DMS79 (cell line): ENCODE data around the gene HHAT.

Experiments
- DNase-seq: peaks from one replicate; lab custom pipeline; 2025; lab: John Stamatoyannopoulos, UW

HHAT gene

DNA sequence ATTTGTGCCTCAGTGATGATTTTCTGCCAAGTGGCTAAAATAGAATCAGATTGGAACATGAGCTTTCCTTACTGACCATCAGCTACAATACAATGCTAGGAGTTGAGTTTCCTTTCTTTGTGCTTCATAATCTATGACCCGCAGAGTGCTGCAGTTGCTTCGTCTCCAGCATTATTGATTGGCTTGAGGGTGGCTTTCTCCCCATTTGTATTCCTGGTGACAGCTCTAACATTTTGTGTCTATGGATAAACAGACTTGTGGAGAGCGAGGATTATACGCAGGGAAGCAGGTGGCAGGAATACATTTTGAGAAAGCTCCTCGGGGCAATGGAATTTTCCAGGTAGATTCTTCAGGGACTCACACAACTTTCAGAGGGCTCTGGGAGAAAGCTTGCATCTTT, 223.2 kb downstream of the HHAT start:
- no peak for DNase-seq

DNA sequence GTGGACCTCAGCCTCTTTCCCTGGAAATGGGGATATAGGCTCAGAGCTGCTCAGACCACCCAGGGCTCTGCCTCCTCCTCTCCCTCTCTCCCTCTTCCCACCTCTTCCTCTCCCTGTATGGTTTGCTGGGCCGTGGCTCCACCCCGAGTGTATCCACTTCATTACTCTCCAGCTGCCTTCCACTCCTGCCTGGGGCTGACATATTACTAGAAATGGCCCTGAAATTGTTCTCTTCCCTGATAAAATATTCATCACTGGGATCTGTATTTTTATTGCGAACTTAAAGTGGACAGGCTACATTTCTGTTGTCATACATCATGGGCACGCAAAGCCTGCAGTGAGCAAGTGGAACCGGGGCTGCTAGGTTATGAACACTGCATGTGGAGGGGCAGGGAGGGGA, 225.0 kb downstream of the HHAT start:
- DNase-seq = no peak

GRCh38 chr1:210554382-210554781, 225.7 kb downstream of the HHAT start:
- DNase-seq = no peak

- DNase-seq = no peak
Measured at GRCh38 chr1:210556475-210556874, 227.8 kb downstream of the HHAT start.

- no peak for DNase-seq
Measured at GRCh38 chr1:210557426-210558077, 228.8 kb downstream of the HHAT start.

DNA sequence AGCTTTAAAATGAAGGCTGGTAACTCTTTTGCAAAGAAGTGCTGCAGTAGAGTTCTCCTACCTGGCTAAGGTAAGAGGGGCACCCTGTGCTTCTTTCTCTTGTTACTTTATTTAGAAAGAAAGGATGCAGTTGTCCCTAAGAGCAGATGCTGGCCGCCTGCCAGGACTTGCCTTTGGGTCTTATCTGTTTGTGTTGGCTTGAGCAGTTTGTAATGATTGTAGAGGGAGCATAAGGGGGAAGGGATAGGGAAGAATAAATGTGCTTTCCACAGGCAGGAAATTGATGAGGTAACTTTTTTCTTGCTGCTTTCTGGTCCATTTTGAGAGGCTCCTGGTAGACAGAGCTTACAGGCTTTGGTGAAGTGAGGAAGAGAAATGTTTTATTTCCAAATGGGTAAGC, 229.6 kb downstream of the HHAT start:
- peak; percentile 49 for DNase-seq

- no peak for DNase-seq
Measured at GRCh38 chr1:210565306-210565705, 236.6 kb downstream of the HHAT start.

- no peak for DNase-seq
Measured at GRCh38 chr1:210568631-210569030, 239.9 kb downstream of the HHAT start.

DNA sequence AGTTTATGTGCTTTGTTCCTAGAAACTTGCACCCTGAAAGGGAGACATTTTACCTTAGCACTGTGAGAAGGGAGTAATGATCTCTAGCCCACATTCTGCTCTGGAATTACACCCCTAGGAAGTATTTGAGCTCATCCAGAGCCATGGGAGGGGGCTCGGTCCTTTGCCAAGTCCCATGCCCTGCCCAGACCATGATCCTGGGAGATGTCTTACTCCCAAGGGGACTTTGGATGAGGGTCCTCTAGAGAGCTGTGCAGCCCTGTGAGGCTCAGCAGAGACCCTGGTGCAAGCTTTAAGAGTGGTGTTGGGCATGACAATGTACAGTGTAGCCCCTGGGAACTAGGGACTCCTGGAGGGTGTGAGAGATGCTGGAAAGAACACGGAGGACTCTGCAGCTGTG, 241.4 kb downstream of the HHAT start:
- DNase-seq = no peak

DNA sequence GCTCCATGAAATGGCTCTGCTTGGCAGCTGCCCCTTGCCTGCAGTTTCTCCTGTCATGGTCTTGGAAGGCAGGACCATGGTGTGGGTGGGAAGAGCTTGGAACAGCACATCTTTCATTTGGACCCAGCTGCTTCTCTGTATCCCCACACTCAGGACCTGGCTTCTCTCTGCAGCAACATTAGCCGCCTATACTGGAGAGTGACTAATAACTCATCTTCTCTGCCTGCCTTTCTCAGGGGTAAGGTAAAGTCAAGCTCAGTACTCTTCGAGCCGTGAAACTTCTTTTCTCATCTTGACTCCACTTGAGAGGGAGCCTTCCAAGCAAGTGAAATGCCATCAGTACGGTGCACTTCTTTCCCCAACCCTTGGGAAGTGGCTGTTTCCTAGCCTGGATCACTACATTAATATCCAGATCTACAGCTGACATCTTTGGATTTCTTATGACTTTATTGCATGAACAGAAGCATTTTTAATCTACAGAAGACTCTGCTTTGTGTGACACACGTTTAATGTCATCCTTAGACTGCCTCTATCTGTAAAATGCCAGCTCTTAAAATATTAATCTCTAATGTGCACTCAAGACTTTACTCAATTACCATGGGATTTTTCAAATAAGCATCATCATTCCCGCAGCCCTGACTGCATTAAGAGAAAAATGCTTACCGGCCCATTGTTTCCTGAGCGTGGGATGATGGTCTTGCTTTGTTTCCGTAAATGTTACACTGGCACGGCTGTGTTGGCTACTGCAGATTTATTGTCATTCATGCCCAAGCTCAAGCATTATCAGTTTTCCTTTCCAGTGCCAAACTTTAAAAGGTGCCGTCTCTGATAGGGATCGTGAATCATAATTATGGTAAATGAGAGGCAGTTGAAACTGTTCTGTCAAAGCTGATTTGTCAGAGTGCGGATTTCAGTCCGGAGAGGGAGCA, 242.9 kb downstream of the HHAT start:
- DNase-seq = no peak

DNA sequence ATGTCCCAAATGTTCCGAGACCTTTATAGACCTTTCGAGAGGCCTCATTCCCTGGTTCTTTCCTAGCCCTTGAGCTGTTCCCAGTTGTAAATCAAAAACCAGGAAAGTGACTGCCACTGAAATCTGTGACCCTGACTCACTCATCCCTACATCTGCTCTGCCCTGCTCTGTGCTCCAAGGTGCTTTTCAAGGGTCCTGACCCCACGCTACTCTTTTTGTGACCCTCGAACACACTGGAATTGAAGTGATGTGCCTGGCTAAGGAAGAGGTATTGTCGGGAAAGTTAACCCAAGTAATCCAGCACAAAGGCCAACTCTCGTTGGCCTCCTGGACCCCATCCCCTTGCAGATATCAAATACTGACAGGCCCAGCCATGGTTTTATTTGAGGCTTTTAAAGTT, 244.4 kb downstream of the HHAT start:
- DNase-seq = no peak

- DNase-seq = no peak
Measured at GRCh38 chr1:210582205-210582970, 253.7 kb downstream of the HHAT start.

DNA sequence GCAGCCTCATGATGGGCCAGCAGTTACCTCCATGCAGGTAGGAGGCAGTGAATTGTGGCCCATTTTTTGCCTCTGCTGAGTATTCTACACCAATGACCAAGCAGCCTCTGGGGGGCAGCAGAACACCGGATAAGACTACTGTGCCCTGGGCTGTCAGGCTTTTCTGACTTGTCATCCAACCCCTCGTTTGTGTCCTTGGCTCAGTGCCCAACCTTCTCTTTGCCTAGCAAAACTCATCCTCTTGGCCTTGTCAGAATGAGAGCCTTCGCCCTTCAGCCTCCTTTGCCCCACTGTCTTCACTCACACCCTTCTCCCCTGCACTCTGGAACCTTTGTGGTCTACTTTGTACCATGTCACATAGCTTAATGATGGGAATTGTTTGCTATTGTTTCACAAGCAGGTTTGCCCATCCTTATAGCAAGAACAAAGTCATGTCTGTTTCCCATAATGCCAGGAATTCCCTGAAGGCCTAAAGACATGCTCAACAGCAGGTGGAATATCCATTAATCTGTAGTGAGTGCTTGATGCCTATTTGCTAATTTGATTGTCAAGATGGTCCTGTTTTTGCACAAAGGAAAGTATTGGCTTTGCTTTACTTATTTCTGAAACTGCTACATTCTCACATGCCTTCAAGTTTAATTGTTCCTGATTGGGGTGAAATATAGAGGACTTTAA, 255.9 kb downstream of the HHAT start:
- DNase-seq = peak; percentile 91

GRCh38 chr1:210586771-210587170, 258.1 kb downstream of the HHAT start:
- DNase-seq = no peak

- DNase-seq = no peak
Measured at GRCh38 chr1:210587566-210587965, 258.9 kb downstream of the HHAT start.

DNA sequence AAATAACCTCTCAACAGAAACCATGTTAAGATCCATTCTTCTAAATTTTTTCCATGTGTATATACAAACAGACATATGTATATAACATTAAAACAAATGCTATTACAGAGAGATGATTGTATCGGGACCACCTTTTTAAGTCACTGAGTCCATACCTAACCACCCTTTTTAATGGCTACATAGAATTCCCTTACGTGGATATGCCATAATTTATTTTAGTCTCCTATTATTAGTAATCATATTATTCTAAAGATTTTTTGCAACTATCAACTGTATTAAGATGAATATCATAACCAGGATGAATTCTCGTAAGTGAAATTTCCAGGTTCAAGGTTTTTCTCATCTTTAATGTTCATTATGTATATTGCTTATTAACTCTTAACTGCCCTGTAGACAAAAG, 259.7 kb downstream of the HHAT start:
- no peak for DNase-seq

DNA sequence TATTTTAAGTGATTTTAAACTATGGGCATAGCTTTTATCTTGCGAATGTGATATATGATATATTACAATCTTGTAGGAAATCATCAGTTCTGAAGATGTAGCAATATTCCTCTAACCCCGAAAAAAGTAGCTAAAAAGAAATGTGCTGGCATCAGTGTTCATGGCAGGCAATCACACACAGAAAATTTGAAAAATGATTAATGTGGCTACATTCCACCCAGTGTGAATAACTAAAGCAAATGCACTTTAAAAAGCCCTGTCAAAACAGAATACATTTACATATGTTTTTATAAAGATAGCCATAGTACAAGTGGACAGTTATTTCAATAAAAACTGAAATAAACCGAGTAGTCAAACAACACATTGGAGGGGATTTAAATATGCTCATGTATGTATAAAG, 260.2 kb downstream of the HHAT start:
- DNase-seq = no peak

DNA sequence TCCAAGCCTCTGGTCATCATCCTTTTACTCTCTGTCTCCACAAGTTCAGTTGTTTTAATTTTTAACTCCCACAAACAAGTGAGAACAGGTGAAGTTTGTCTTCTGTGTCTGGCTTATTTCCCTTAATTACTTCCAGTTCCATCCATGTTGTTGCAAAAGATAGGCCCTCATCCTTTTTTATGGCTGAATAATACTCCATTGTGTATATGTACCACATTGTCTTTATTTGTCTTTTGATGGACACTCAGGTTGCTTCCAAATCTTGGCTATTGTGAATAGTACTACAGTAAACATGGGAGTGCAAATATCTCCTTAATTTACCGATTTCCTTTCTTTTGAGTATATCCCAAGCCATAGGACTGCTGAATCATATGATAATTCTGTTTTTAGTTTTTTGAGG, 262.5 kb downstream of the HHAT start:
- no peak for DNase-seq

- no peak for DNase-seq
Measured at GRCh38 chr1:210594605-210595004, 265.9 kb downstream of the HHAT start.

DNA sequence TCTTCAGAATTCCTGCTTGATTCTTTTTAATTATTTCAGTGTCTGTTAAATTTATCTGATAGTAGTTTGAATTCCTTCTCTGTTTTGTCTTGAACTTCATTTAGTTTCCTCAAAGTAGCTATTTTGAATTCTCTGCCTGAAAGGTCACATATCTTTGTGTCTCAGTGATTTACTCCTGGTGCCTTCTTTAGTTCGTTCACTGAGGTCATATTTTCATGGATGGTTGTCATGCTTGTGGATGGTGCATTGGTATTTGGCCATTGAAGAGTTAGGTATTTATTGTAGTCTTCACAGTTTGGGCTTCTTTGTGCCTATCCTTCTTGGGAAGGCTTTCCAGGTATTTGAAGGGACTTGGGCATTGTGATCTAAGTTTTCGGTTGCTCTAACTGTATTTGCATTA, 267.9 kb downstream of the HHAT start:
- DNase-seq = no peak

GRCh38 chr1:210597555-210598134, 268.9 kb downstream of the HHAT start:
- no peak for DNase-seq

GRCh38 chr1:210598135-210598652, 269.5 kb downstream of the HHAT start:
- no peak for DNase-seq
